ENCODE measurements around the gene PLD3. TPM values are rescaled to one million over a fixed set of nuclear protein-coding genes. Genes with fewer than 3 reads are reported as not detected.
A peak's percentile ranks its signal among the peaks of the same experiment; 100 is the strongest.

The PLD3 gene
- total and polyA plus RNA-seq, 4 donors, result 205 to 407 (median 238) TPM

DNA sequence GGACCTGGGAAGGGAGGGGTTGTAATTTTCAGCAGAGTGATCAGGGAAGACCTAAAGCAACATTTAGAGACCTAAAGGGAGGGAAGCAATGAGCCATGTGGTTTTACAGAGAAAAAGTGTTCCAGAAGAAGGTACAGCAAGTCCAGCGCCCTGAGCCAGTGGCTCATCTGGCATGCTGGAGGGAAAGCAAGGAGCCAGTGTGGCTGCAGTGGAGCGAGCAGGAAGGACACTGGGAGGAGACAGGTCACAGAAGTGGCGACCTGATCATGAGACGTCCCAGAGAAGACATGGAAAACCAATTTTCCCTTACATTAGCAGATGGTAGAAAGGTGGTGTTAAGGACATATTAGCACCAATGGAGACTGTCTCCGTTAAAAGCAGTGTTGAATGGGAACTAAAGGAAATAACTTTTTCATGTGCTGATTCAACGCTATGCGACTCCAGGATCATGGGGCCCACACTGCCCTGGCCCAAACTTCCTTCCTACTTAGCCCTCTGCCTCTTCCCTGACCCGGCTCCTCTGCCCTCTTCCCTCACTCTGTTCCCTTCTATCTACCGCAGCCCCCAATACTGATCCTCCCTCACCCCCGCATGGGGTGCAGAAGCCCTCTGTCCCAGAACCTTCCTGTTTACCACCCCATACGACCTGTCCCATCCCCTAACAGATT lies 5.7 kb upstream of the PLD3 start:
- H3K4me1 ChIP-seq (ENCODE audit: control insufficient read depth in 5 of 5, insufficient read depth in 5 of 5, low read length in 5 of 5), result peaks cover 0 to 8% (median 5%) of the 10 kb centered on the region in 5 donors
- H3K27me3 ChIP-seq (ENCODE audit: control insufficient read depth in 3 of 3, insufficient read depth in 3 of 3, low read length in 2 of 3), result no peaks in the 10 kb centered on the region
- TF ChIP-seq, protein P1, sequence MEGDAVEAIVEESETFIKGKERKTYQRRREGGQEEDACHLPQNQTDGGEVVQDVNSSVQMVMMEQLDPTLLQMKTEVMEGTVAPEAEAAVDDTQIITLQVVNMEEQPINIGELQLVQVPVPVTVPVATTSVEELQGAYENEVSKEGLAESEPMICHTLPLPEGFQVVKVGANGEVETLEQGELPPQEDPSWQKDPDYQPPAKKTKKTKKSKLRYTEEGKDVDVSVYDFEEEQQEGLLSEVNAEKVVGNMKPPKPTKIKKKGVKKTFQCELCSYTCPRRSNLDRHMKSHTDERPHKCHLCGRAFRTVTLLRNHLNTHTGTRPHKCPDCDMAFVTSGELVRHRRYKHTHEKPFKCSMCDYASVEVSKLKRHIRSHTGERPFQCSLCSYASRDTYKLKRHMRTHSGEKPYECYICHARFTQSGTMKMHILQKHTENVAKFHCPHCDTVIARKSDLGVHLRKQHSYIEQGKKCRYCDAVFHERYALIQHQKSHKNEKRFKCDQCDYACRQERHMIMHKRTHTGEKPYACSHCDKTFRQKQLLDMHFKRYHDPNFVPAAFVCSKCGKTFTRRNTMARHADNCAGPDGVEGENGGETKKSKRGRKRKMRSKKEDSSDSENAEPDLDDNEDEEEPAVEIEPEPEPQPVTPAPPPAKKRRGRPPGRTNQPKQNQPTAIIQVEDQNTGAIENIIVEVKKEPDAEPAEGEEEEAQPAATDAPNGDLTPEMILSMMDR (IDR thresholded peaks at IDR 0.05; ENCODE audit: control extremely low read depth, extremely low read depth), result no peak
- no peak overlapping the region for H3K4me3 ChIP-seq
- H3K27ac ChIP-seq (ENCODE audit: low read depth in 1 of 2, low read length in 1 of 2), result peak overlapping the region; percentile 22 to 88
- ATAC-seq (ENCODE audit: insufficient read depth, low FRiP score), result no peak
- H3K9ac ChIP-seq (ENCODE audit: insufficient read depth in 1 of 2, low read length in 2 of 2), result no peak overlapping the region
- DNase-seq, result no peak
- H3K36me3 ChIP-seq (ENCODE audit: control insufficient read depth in 4 of 4, insufficient read depth in 4 of 4, low read length in 4 of 4), result peaks cover 0 to 10% (median 7%) of the 10 kb centered on the region in 4 donors
- whole genome bisulfite sequencing, 2 donors, result 75 to 89% methylated on average over 11 of the region's 11 CpGs
- H3K9me3 ChIP-seq (ENCODE audit: control insufficient read depth in 4 of 4, insufficient read depth in 3 of 4, low read length in 3 of 4), result no peaks in the 10 kb centered on the region

DNA sequence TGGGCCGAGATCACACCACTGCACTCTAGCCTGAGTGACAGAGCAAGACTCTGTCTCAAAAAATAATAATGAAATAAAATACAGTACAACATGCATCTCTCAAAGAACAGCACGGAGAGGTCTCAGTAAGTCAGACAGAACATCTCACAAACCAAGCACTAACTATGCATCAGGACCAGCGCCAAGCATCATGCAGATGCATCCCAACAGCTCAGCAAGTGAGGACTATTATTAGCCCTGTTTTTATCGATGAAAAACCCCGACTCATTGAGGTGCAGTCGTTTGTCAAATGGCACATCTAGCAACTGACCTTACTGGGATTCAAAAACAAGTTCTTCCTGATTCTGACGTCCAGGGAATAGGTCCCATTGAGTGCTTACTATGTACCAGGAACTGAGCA lies 4.1 kb upstream of the PLD3 start:
- DNase-seq, result no peak
- 71 to 72% methylated on average over 7 of the region's 7 CpGs for WGBS, 2 donors
- H3K9ac ChIP-seq (ENCODE audit: insufficient read depth in 1 of 2, low read length in 2 of 2), result no peak overlapping the region
- H3K4me3 ChIP-seq, result no peak overlapping the region
- peaks cover 0 to 8% (median 4%) of the 10 kb centered on the region in 4 donors for H3K36me3 ChIP-seq (ENCODE audit: control insufficient read depth in 4 of 4, insufficient read depth in 4 of 4, low read length in 4 of 4)
- H3K4me1 ChIP-seq (ENCODE audit: control insufficient read depth in 5 of 5, insufficient read depth in 5 of 5, low read length in 5 of 5), result peaks cover 0 to 13% (median 8%) of the 10 kb centered on the region in 5 donors
- TF ChIP-seq, protein P1 (IDR thresholded peaks at IDR 0.05; ENCODE audit: control extremely low read depth, extremely low read depth), result no peak
- H3K27ac ChIP-seq (ENCODE audit: low read depth in 1 of 2, low read length in 1 of 2), result no peak overlapping the region
- no peak for ATAC-seq (ENCODE audit: insufficient read depth, low FRiP score)
- no peaks in the 10 kb centered on the region for H3K27me3 ChIP-seq (ENCODE audit: control insufficient read depth in 3 of 3, insufficient read depth in 3 of 3, low read length in 2 of 3)
- H3K9me3 ChIP-seq (ENCODE audit: control insufficient read depth in 4 of 4, insufficient read depth in 3 of 4, low read length in 3 of 4), result no peaks in the 10 kb centered on the region

DNA sequence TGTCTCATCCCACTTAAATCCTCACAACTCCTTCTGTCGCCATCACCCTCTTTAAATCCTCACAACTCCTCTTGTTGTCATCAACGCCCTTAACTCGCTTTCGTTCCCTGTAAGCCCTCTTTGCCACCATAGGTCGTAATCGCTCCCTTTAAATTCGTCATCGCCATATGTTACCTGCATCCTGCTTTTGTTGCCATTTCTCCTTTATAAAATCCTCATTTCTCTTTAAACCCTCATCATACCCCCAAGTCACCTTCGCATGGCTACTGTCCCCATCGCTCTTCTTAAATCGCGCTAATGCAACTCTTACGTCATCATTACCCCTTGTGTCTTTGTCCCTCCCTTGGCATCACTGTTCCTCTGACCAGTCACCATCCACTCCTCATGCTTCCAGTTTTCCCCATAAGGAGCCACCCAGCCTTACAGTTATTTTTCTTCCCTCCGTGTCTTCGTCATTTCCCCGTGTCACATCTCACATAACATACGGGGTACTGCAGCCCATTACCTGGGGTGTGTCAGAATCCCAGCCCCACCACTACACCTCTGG lies 539 bp downstream of the PLD3 start:
- TF ChIP-seq, protein P1 (IDR thresholded peaks at IDR 0.05; ENCODE audit: control extremely low read depth, extremely low read depth), result no peak
- 11% methylated on average over 17 of the region's 17 CpGs for WGBS, 2 donors
- no peak for ATAC-seq (ENCODE audit: insufficient read depth, low FRiP score)
- Histone ChIP-seq H3K9ac (ENCODE audit: insufficient read depth in 1 of 2, low read length in 2 of 2) (peak overlapping the region; percentile 41 to 99), H3K4me1 (ENCODE audit: control insufficient read depth in 5 of 5, insufficient read depth in 5 of 5, low read length in 5 of 5) (peaks cover 0 to 15% (median 5%) of the 10 kb centered on the region in 5 donors), H3K27me3 (ENCODE audit: control insufficient read depth in 3 of 3, insufficient read depth in 3 of 3, low read length in 2 of 3) (no peaks in the 10 kb centered on the region), H3K36me3 (ENCODE audit: control insufficient read depth in 4 of 4, insufficient read depth in 4 of 4, low read length in 4 of 4) (peaks cover 0 to 5% (median 0%) of the 10 kb centered on the region in 4 donors), H3K9me3 (ENCODE audit: control insufficient read depth in 4 of 4, insufficient read depth in 3 of 4, low read length in 3 of 4) (no peaks in the 10 kb centered on the region), H3K4me3 (peak overlapping the region; percentile 56), H3K27ac (ENCODE audit: low read depth in 1 of 2, low read length in 1 of 2) (peak overlapping the region; percentile 40 to 77)
- DNase-seq, result peak; percentile 37 to 62 (median 60)
